ENCODE data around the gene CYP4B1.
"Not testable (repeated sequence)": the region's sequence is repeated elsewhere in the genome, so short reads cannot be mapped to it uniquely, and the experiment has no call there.

Gene CYP4B1

GRCh38 chr1:46815133-46815532 lies 16.3 kb downstream of the CYP4B1 start:
- no peak for DNase-seq (ENCODE audit: low read depth in 2 of 2)

DNA sequence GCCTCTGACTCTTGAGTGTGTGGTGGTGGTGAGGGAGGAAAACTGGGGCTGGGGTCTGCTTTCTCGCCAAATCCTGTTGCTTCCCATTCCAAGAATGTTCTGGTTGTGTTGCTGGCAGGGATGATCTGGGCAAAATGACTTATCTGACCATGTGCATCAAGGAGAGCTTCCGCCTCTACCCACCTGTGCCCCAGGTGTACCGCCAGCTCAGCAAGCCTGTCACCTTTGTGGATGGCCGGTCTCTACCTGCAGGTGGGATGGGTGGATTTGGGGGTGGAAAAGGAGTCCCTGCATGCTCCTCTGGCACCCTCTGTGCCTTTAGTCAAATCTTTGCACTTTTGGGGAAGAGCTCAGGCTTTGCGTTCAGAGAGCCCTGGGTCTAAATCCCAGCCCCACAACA lies 18.1 kb downstream of the CYP4B1 start:
- DNase-seq (ENCODE audit: low read depth in 2 of 2), result no peak

DNA sequence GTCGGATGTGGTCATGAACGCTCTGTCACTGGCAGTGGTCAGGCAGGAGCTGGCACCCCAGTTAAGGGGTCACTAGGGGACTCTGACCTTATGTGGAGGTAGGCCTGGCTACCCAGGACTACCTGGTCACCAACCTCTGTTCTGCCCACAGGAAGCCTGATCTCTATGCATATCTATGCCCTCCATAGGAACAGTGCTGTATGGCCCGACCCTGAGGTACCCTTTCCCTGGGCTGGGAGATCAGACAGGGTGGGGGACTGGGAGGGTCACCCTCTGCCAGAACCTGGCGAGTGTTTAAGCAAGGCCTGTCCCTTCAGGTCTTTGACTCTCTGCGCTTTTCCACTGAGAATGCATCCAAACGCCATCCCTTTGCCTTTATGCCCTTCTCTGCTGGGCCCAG lies 19.0 kb downstream of the CYP4B1 start:
- DNase-seq (ENCODE audit: low read depth in 2 of 2), result no peak

DNA sequence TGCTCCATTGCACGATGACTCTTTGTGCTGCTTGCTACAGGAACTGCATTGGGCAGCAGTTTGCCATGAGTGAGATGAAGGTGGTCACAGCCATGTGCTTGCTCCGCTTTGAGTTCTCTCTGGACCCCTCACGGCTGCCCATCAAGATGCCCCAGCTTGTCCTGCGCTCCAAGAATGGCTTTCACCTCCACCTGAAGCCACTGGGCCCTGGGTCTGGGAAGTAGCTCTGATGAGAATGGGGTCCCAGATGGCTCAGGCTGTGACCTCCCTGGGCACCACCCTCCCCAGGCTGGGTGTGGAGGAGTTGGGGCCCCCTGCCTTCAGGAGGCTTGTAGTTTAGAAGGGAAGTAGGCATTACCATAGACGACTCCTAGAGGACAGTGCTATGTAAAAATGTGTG lies 19.7 kb downstream of the CYP4B1 start:
- DNase-seq (ENCODE audit: low read depth in 2 of 2), result no peak

- no peak for DNase-seq (ENCODE audit: low read depth in 2 of 2)
Measured at GRCh38 chr1:46819335-46819734, 20.5 kb downstream of the CYP4B1 start.

DNA sequence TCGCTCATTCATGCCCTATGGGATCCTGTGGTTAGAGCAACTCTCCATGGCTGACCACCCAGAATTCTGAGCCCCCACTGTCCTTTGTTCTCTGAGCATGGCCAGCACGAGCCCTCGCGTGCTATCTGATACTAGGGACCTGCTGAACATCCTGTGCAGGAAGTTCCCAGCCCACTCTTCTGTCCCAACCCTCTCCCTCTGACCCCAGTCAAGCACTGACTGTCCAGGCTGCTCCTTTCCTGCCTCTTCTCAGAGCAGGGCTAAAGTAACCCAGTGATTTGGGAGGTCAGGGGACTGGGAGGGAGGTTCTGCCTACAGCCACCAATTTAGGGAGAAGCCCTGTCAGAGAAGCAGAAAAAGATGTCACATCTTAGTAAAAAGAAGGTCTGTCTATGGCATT lies 21.2 kb downstream of the CYP4B1 start:
- DNase-seq (ENCODE audit: low read depth in 2 of 2), result no peak

- DNase-seq (ENCODE audit: low read depth in 2 of 2), result no peak
Measured at GRCh38 chr1:46820560-46821060, 21.8 kb downstream of the CYP4B1 start.

- DNase-seq (ENCODE audit: low read depth in 2 of 2), result no peak
Measured at GRCh38 chr1:46822248-46822826, 23.5 kb downstream of the CYP4B1 start.

- DNase-seq (ENCODE audit: low read depth in 2 of 2), result no peak
Measured at GRCh38 chr1:46823151-46823550, 24.3 kb downstream of the CYP4B1 start.

- DNase-seq (ENCODE audit: low read depth in 2 of 2), result not testable (repeated sequence)
Measured at GRCh38 chr1:46826892-46827291, 28.0 kb downstream of the CYP4B1 start.

- DNase-seq (ENCODE audit: low read depth in 2 of 2), result no peak
Measured at GRCh38 chr1:46830665-46831322, 31.9 kb downstream of the CYP4B1 start.

DNA sequence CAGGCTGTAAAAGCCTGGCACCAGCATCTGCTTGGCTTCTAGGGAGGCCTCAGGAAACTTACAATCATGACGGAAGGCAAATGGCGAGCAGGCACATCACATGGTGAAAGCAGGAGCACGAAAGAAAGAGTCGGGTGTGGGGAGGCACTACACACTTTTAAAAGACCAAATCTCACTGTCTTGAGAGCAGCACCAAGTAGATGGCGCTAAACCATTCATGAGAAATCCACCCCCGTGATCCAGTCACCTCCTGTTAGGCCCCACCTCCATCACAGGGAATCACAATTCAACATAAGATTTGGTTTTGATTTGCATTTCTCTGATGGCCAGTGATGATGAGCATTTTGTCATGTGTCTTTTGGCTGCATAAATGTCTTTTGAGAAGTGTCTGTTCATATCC lies 36.6 kb downstream of the CYP4B1 start:
- not testable (repeated sequence) for DNase-seq (ENCODE audit: low read depth in 2 of 2)

- not testable (repeated sequence) for DNase-seq (ENCODE audit: low read depth in 2 of 2)
Measured at GRCh38 chr1:46846386-46846785, 47.5 kb downstream of the CYP4B1 start.

GRCh38 chr1:46857660-46858065 lies 58.8 kb downstream of the CYP4B1 start:
- DNase-seq (ENCODE audit: low read depth in 2 of 2), result not testable (repeated sequence)

DNA sequence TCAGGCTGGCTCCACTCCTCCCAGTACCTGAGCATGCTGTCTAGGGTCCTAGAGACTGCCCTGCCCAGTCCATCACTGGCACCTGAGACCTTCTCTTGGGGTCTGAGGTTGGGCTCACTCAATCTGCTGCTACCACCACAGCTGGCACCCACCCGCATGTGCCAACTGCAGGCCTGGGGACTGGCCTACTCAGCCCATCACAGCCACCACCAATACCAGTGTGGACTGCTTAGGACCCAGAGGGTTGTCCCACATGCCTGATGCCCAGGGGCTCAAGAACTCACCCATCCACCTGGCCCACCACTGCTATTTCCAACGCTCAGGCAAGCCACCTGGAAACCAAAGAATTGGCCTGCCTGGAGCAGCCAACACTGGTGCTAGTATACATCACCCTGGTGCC lies 63.5 kb downstream of the CYP4B1 start:
- DNase-seq (ENCODE audit: low read depth in 2 of 2), result no peak
